Measurements from ENCODE around the gene MASTL. TPM values are rescaled to one million over a fixed set of nuclear protein-coding genes. Genes with fewer than 3 reads are reported as not detected.

MASTL gene
- total RNA-seq, 1 donor from 2014 or later = 7.7 TPM

- Histone ChIP-seq H3K4me1 (ENCODE audit: insufficient read depth, low read length) (peaks cover 7% of the 10 kb centered on the region), H3K27ac (ENCODE audit: low read depth, low read length) (no peak overlapping the region), H3K79me2 (ENCODE audit: insufficient read depth, low read length) (no peaks in the 10 kb centered on the region), H3K27me3 (ENCODE audit: insufficient read depth, low read length) (no peaks in the 10 kb centered on the region), H3K4me3 (ENCODE audit: insufficient read depth, low read depth, low read length) (no peak overlapping the region), H3K9ac (ENCODE audit: low read length) (no peak overlapping the region), H4K20me1 (ENCODE audit: insufficient read depth, low read length) (no peaks in the 10 kb centered on the region), H2AFZ (ENCODE audit: low read depth, low read length) (no peak overlapping the region), H3K4me2 (ENCODE audit: low read length) (no peak overlapping the region), H3K9me3 (ENCODE audit: insufficient read depth, low read depth, low read length) (no peaks in the 10 kb centered on the region), H3K36me3 (ENCODE audit: insufficient read depth, low read length) (peaks cover 9% of the 10 kb centered on the region)
- DNase-seq (ENCODE audit: low read depth) = no peak
- Mint-ChIP-seq H3K9me3 (ENCODE audit: unreplicated experiment) (no peaks in the 10 kb centered on the region), H3K27ac (ENCODE audit: unreplicated experiment) (no peak overlapping the region), H3K4me3 (ENCODE audit: unreplicated experiment) (no peak overlapping the region), H3K4me1 (ENCODE audit: low read depth, unreplicated experiment) (peaks cover 5% of the 10 kb centered on the region), H3K36me3 (ENCODE audit: low read depth, unreplicated experiment) (peaks cover 9% of the 10 kb centered on the region), H3K27me3 (ENCODE audit: low read depth, unreplicated experiment) (no peaks in the 10 kb centered on the region)
- no peak for FAIRE-seq
- no peak for TF ChIP-seq EZH2 (IDR thresholded peaks at IDR 0.05; ENCODE audit: insufficient read depth, low read length)
- no peak for TF ChIP-seq CTCF (IDR thresholded peaks at IDR 0.05; ENCODE audit: insufficient read depth, low read depth, low read length)
These were observed 33.1 kb downstream of the MASTL start for GRCh38 chr10:27188259-27188658.

- Mint-ChIP-seq H3K9me3 (ENCODE audit: unreplicated experiment) (no peaks in the 10 kb centered on the region), H3K27me3 (ENCODE audit: low read depth, unreplicated experiment) (no peaks in the 10 kb centered on the region), H3K36me3 (ENCODE audit: low read depth, unreplicated experiment) (peaks cover 12% of the 10 kb centered on the region), H3K4me1 (ENCODE audit: low read depth, unreplicated experiment) (peaks cover 5% of the 10 kb centered on the region), H3K4me3 (ENCODE audit: unreplicated experiment) (no peak overlapping the region), H3K27ac (ENCODE audit: unreplicated experiment) (no peak overlapping the region)
- H3K27ac ChIP-seq (ENCODE audit: low read depth, low read length) = no peak overlapping the region
- no peak overlapping the region for H3K4me2 ChIP-seq (ENCODE audit: low read length)
- H4K20me1 ChIP-seq (ENCODE audit: insufficient read depth, low read length) = no peaks in the 10 kb centered on the region
- no peak overlapping the region for H3K4me3 ChIP-seq (ENCODE audit: insufficient read depth, low read depth, low read length)
- H3K9me3 ChIP-seq (ENCODE audit: insufficient read depth, low read depth, low read length) = no peaks in the 10 kb centered on the region
- no peak for FAIRE-seq
- H3K36me3 ChIP-seq (ENCODE audit: insufficient read depth, low read length) = peaks cover 8% of the 10 kb centered on the region
- H3K4me1 ChIP-seq (ENCODE audit: insufficient read depth, low read length) = peaks cover 7% of the 10 kb centered on the region
- no peaks in the 10 kb centered on the region for H3K27me3 ChIP-seq (ENCODE audit: insufficient read depth, low read length)
- DNase-seq (ENCODE audit: low read depth) = no peak
- no peak overlapping the region for H2AFZ ChIP-seq (ENCODE audit: low read depth, low read length)
- TF ChIP-seq EZH2 (IDR thresholded peaks at IDR 0.05; ENCODE audit: insufficient read depth, low read length) (no peak), CTCF (IDR thresholded peaks at IDR 0.05; ENCODE audit: insufficient read depth, low read depth, low read length) (no peak)
- no peak overlapping the region for H3K9ac ChIP-seq (ENCODE audit: low read length)
- H3K79me2 ChIP-seq (ENCODE audit: insufficient read depth, low read length) = no peaks in the 10 kb centered on the region
These were observed 33.7 kb downstream of the MASTL start for GRCh38 chr10:27188897-27189296.

- Histone ChIP-seq H3K9ac (ENCODE audit: low read length) (no peak overlapping the region), H3K27me3 (ENCODE audit: insufficient read depth, low read length) (no peaks in the 10 kb centered on the region), H3K79me2 (ENCODE audit: insufficient read depth, low read length) (no peaks in the 10 kb centered on the region), H4K20me1 (ENCODE audit: insufficient read depth, low read length) (no peaks in the 10 kb centered on the region), H3K36me3 (ENCODE audit: insufficient read depth, low read length) (no peaks in the 10 kb centered on the region), H2AFZ (ENCODE audit: low read depth, low read length) (no peak overlapping the region), H3K4me1 (ENCODE audit: insufficient read depth, low read length) (peaks cover 7% of the 10 kb centered on the region), H3K4me2 (ENCODE audit: low read length) (no peak overlapping the region), H3K4me3 (ENCODE audit: insufficient read depth, low read depth, low read length) (no peak overlapping the region), H3K9me3 (ENCODE audit: insufficient read depth, low read depth, low read length) (no peaks in the 10 kb centered on the region), H3K27ac (ENCODE audit: low read depth, low read length) (no peak overlapping the region)
- Mint-ChIP-seq H3K36me3 (ENCODE audit: low read depth, unreplicated experiment) (peaks cover 8% of the 10 kb centered on the region), H3K27me3 (ENCODE audit: low read depth, unreplicated experiment) (no peaks in the 10 kb centered on the region), H3K27ac (ENCODE audit: unreplicated experiment) (no peak overlapping the region), H3K9me3 (ENCODE audit: unreplicated experiment) (no peaks in the 10 kb centered on the region), H3K4me3 (ENCODE audit: unreplicated experiment) (no peak overlapping the region), H3K4me1 (ENCODE audit: low read depth, unreplicated experiment) (peaks cover 5% of the 10 kb centered on the region)
- no peak for FAIRE-seq
- DNase-seq (ENCODE audit: low read depth) = no peak
- TF ChIP-seq EZH2 (IDR thresholded peaks at IDR 0.05; ENCODE audit: insufficient read depth, low read length) (no peak), CTCF (IDR thresholded peaks at IDR 0.05; ENCODE audit: insufficient read depth, low read depth, low read length) (no peak)
These were observed 35.4 kb downstream of the MASTL start for GRCh38 chr10:27190508-27190907.
